NK-92 (cell line): ENCODE data around the gene IL1A.
A peak's percentile ranks its signal among the peaks of the same experiment; 100 is the strongest.

Experiments
- DNase-seq: peaks from one replicate; lab custom pipeline; 2025; ENCODE audit not compliant: unreplicated experiment; lab: John Stamatoyannopoulos, UW

Gene IL1A

DNA sequence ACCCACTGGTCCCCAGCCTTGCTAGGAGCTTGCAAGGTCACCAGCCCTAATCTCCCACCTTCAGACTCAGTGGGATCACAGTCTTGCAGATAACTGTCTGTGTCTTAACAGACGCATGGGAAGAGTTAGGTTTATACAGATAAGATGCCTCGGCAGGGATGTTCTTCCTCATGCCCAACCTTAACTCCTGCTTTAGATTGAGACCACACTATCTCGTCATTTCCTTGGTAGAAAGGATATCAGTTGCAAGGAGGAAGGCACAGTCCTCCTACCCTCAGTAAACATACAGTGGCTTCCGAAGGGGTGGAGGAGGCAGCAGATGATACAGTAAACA lies 56.3 kb downstream of the IL1A start:
- no peak for DNase-seq

DNA sequence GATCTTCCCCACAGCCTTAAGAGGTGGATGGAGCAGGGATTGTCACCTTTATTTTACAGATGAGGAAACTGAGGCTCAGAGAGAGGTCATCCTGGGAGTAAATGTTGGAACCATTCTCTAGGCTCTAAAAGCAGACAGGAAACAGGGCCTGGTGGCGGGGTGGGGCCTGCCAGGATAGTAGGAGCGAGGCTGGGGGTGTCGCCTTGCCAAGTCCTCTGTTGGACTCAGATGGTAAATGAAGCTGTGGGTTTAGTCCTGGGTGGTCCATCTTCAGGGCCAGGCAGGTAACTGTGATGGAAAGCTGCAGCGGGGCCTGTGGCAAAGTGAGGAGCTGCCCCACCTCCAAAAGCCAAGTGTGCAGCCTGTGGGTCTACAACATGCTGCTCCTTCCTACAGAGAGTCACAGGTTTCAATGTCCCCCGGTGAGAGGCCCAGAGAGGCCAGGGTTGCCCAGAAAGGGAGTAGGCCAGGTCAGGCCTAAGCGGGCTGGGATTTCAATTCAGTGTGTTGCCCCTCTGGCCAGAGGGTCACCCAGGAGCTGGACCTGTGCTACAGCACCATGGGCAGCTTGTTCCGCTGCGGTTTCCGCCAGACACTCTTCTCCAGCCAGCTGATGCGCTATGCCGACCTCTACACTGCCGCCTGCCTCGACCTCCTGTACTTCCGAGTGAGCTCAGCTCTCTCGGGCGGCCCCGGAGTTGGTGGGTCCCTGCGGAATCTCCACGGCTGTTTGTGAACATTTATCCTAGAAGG lies 56.8 kb downstream of the IL1A start:
- no peak for DNase-seq

DNA sequence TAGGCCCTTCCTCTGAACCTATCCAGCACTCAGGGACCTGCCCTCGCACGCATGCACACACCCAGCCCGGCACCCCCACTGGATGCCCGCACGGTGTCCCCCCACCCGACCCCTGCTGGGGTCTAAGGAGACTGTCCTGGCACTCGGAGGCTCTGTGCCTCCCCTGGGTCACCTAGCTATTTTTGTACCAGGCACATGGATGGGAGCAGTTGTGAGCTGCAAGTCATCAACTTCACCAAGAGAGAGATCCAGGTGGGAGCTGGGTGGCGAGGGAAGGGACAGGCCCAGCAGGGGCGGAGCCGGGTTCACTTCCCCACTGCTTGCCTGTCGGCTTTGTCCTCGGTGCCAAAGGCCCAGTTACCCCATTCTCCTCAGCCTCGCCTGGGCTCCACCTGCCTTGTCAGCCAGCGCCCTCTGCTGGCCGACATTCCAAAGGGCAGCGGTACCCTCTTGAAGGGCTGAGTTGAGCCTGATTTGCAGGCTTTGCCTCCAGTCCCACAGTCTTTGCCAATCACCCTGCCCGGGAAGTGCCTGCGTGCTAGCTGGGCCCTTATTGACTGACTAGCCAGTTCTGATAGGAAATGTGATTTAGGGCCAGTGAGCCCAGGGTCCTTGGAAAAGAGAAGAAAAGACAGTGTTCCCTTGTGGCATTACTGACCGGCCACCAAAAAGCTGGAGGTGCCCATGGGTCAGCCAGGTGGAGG lies 57.7 kb downstream of the IL1A start:
- DNase-seq, result peak; percentile 24

DNA sequence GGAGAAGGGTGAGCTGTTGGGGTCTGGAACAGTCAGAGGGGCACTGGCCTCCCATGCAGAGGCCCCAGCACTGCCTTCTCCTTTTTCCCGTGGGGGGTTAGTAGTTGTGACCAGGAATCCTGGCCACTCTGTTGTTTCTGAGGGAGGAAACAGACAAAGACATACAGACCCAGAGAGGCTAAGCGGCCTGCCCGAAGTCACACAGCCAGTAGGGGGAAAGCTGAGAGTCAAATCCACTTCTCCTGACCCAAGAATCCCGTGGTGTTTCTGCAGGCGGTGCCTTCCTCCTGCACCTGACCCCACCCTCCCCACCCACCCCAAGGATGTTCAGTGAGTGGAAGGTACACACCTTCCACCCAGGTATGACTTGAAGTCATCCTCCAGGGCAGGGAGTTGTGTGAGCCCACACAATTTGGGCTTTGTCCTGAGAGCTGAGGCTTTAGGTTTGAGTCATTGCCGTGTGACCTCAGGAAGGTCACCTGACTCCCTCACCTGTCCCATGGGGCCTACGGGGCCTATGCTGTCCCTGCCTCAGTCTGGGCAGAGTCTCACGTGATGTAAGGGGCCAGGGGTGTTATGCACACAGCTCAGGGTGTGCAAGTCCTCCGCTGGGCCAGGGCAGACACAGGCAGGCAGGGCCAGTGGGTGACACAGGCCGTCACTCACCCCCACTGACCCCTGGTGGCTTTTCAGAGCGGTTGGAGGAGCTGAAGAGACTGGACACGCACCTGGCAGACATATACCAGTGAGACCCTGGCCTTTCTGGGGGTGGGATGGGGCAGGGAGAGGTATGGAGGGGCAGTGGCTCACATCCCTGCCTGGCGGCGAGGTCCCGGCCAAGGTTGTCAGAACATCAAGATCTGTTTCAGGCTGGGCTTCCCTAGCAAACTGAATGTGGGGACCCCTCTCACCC lies 58.5 kb downstream of the IL1A start:
- no peak for DNase-seq

DNA sequence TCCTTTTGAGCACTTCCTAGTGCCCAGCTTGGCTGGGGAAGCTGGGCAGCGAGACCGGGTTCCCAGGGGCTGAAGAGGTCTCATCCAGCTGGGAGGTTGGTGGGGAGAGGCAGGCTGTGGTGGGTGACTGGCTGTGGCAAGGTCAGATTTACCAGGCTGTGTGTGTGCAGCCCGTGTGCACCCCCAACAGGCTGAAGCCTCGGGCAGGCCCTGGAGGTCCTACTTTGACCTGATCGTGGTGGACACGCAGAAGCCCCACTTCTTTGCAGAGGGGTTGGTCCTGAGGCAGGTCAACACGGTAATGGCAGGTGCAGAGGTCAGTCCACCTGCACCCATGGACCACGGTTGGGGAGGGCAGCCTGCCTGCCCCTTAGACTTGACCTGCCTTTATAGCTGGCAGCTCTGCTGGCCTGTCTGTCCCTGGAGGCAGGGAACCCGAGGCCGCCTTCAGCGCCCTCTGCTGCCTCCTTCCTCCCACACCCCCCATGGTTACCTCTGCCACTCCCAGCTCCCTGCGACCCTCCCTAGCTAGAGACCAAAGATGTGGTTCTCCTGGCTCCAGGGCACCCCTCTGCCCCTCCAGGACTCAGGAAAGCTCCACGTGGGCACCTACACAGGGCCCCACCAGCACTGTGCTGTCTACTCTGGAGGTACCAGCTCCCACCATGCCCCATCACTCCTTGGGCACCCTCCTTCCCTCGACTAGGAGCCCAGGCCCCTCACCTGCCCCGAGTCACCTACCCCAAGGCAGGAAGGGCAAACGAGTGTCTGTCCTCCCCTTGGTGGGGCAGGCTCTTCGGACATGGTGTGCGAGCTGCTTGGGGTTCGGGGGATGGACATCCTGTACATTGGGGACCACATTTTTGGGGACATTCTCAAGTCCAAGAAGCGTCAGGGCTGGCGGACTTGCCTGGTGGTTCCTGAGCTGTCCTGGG lies 59.4 kb downstream of the IL1A start:
- no peak for DNase-seq

DNA sequence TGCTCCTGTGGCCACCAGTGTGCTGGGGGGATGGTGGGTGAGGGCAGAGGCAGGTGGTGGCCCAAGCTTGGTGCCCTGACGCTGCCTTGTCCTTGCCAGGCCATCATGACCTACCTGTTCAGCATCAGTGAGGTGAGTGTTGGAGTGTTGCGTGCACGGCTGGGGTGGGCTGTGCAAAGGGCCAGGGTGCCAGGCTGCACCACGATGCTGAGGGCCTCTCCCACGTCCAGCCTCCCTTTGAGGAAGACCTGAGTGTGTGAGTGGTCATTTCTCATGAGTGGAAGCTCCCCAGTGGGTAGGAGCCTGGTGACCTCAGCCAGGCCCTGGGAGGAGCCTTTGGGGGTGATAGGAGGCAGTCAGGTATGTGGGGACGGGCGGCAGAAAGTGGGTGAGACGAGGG lies 60.3 kb downstream of the IL1A start:
- DNase-seq, result no peak
